Measurements from ENCODE around the gene DCC. TPM values are rescaled to one million over a fixed set of nuclear protein-coding genes. Genes with fewer than 3 reads are reported as not detected.

Gene DCC
- total RNA-seq, 1 experiment from 2014 or later, result not detected

DNA sequence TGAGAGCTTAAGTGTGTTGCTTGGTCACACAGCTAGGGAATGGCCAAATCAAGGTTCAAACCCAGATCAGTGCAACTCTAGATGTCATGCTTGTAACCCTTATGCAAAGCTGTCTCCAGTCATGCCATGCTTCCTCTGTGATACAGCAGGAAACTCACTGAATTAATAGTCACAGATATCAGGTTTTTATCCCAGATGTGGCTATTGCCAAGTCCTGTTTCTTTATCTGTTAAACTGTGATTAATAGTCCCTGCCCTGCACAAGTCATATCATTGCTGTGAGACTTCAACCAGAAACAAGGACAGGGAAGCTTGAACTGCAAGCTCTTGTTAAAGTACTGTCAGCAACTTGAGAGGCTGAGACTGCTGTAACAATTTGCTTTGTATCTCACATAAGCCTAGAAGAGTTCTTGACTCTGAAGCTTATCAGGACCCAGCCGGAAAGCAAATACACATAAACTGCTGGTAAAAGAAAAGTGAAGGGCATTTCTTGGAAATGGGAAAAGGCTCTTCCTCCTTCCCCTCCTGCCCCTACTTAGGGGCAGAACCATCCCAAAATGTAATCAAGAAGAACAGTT lies 609.0 kb downstream of the DCC start:
- CTCF ChIA-PET, result interaction anchor here (0.6 kb wide), 2 partner anchors 516 to 559 kb away, joined by 4 read pairs; no protein-coding TSS in a partner anchor
- no peak overlapping the region for H3K27ac Mint-ChIP-seq (ENCODE audit: low read depth, unreplicated experiment)
- no peaks in the 10 kb centered on the region for H3K4me1 Mint-ChIP-seq (ENCODE audit: insufficient read depth, unreplicated experiment)
- H3K4me3 Mint-ChIP-seq (ENCODE audit: unreplicated experiment), result no peak overlapping the region
- H3K36me3 Mint-ChIP-seq (ENCODE audit: insufficient read depth, unreplicated experiment), result peaks cover 7% of the 10 kb centered on the region
- no TSS peak for BruUV-seq (replicated peaks)
- no peak for TF ChIP-seq CTCF (IDR thresholded peaks at IDR 0.05; ENCODE audit: unreplicated experiment)
- no peaks in the 10 kb centered on the region for H3K27me3 Mint-ChIP-seq (ENCODE audit: insufficient read depth, unreplicated experiment)
- POLR2A ChIA-PET, result no interaction called here
- peaks cover 22% of the 10 kb centered on the region for H3K9me3 Mint-ChIP-seq (ENCODE audit: unreplicated experiment)
- intact Hi-C loops (cut with micrococcal nuclease), result no loop called here
- no peak for DNase-seq (ENCODE audit: unreplicated experiment)

DNA sequence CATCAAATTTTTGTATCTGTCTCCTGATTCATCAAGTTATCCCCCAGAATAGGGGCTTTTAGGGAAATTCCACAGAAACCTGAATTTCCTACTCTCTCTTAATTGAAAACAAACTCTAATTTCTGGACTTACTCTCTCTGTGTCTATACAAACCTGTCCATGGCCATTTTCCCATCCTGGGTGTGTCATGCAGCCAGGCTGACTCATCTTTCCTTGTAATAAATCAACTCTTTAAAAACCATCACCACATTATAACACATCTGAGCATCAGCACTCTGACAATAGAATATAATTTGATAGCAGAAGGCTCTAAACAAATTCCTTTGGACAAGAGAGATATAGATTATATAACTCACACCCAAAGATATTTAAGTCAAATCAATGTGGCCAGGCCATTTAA lies 610.2 kb downstream of the DCC start:
- DNase-seq (ENCODE audit: unreplicated experiment), result peak; percentile 25
- intact Hi-C loops (cut with micrococcal nuclease), result no loop called here
- Mint-ChIP-seq H3K4me1 (ENCODE audit: insufficient read depth, unreplicated experiment) (no peaks in the 10 kb centered on the region), H3K27ac (ENCODE audit: low read depth, unreplicated experiment) (no peak overlapping the region), H3K36me3 (ENCODE audit: insufficient read depth, unreplicated experiment) (peaks cover 7% of the 10 kb centered on the region), H3K4me3 (ENCODE audit: unreplicated experiment) (no peak overlapping the region), H3K9me3 (ENCODE audit: unreplicated experiment) (peaks cover 28% of the 10 kb centered on the region), H3K27me3 (ENCODE audit: insufficient read depth, unreplicated experiment) (no peaks in the 10 kb centered on the region)
- TF ChIP-seq CTCF (IDR thresholded peaks at IDR 0.05; ENCODE audit: unreplicated experiment), result no peak
- ChIA-PET CTCF (no interaction called here), POLR2A (no interaction called here)
- BruUV-seq (replicated peaks), result no TSS peak

GRCh38 chr18:52953387-52953786 lies 613.4 kb downstream of the DCC start:
- Mint-ChIP-seq H3K27ac (ENCODE audit: low read depth, unreplicated experiment) (no peak overlapping the region), H3K36me3 (ENCODE audit: insufficient read depth, unreplicated experiment) (peaks cover 9% of the 10 kb centered on the region), H3K9me3 (ENCODE audit: unreplicated experiment) (peaks cover 40% of the 10 kb centered on the region), H3K4me1 (ENCODE audit: insufficient read depth, unreplicated experiment) (no peaks in the 10 kb centered on the region), H3K27me3 (ENCODE audit: insufficient read depth, unreplicated experiment) (no peaks in the 10 kb centered on the region), H3K4me3 (ENCODE audit: unreplicated experiment) (no peak overlapping the region)
- CTCF ChIA-PET, result no interaction called here
- no peak for TF ChIP-seq CTCF (IDR thresholded peaks at IDR 0.05; ENCODE audit: unreplicated experiment)
- no peak for DNase-seq (ENCODE audit: unreplicated experiment)
- no TSS peak for BruUV-seq (replicated peaks)
- intact Hi-C loops (cut with micrococcal nuclease), result no loop called here
- POLR2A ChIA-PET, result no interaction called here

DNA sequence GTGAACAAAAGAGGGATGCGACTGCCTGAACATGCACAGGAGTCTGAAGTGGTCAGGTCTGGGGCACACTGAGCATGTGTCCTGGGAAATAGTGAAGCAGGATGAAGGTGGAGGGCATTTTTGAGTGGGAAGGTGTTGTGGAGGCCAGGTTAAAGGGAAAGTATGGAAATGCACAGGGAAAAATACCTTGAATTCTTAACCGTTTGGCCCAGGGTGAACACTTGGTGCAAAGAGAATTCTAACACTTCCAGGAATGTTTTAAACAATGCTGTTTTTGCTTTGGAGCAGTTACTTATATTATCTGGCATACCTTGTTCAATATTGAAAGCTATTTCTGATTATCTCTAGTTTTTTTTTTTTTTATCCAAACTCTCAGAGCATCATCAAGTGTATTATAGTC lies 623.5 kb downstream of the DCC start:
- TF ChIP-seq CTCF (IDR thresholded peaks at IDR 0.05; ENCODE audit: unreplicated experiment), result no peak
- no peaks in the 10 kb centered on the region for H3K4me1 Mint-ChIP-seq (ENCODE audit: insufficient read depth, unreplicated experiment)
- H3K27me3 Mint-ChIP-seq (ENCODE audit: insufficient read depth, unreplicated experiment), result no peaks in the 10 kb centered on the region
- POLR2A ChIA-PET, result no interaction called here
- no peak overlapping the region for H3K4me3 Mint-ChIP-seq (ENCODE audit: unreplicated experiment)
- no peak overlapping the region for H3K27ac Mint-ChIP-seq (ENCODE audit: low read depth, unreplicated experiment)
- CTCF ChIA-PET, result interaction anchor here (0.7 kb wide), 1 partner anchor 53 kb away, joined by 5 read pairs; no protein-coding TSS in a partner anchor
- H3K36me3 Mint-ChIP-seq (ENCODE audit: insufficient read depth, unreplicated experiment), result peaks cover 3% of the 10 kb centered on the region
- no TSS peak for BruUV-seq (replicated peaks)
- H3K9me3 Mint-ChIP-seq (ENCODE audit: unreplicated experiment), result peaks cover 28% of the 10 kb centered on the region
- DNase-seq (ENCODE audit: unreplicated experiment), result no peak
- intact Hi-C loops (cut with micrococcal nuclease), result no loop called here

All from MCF 10A (cell line).